MM.1S (cell line): ENCODE data around the gene MUC5AC.

Experiments used
- CTCF ChIP-seq: fragments of 300-600 bp; sonication (generic); IDR thresholded peaks from 2 replicates; pipeline ENCODE4 v1.5.1; 2016; ENCODE audit warnings: antibody characterized with exemption, low read length, mixed read lengths
- EZH2 ChIP-seq: fragments of 300-600 bp; sonication (generic); optimal IDR thresholded peaks from 2 replicates; pipeline ENCODE3; 2017; ENCODE audit warnings: low read depth, mild to moderate bottlenecking, antibody characterized with exemption, low read length, mixed read lengths
- EZH2phosphoT487 ChIP-seq: fragments of 300-600 bp; sonication (generic); IDR thresholded peaks from 2 replicates; pipeline ENCODE4 v1.6.1; 2018; ENCODE audit warnings: antibody characterized with exemption, low read length

DNA sequence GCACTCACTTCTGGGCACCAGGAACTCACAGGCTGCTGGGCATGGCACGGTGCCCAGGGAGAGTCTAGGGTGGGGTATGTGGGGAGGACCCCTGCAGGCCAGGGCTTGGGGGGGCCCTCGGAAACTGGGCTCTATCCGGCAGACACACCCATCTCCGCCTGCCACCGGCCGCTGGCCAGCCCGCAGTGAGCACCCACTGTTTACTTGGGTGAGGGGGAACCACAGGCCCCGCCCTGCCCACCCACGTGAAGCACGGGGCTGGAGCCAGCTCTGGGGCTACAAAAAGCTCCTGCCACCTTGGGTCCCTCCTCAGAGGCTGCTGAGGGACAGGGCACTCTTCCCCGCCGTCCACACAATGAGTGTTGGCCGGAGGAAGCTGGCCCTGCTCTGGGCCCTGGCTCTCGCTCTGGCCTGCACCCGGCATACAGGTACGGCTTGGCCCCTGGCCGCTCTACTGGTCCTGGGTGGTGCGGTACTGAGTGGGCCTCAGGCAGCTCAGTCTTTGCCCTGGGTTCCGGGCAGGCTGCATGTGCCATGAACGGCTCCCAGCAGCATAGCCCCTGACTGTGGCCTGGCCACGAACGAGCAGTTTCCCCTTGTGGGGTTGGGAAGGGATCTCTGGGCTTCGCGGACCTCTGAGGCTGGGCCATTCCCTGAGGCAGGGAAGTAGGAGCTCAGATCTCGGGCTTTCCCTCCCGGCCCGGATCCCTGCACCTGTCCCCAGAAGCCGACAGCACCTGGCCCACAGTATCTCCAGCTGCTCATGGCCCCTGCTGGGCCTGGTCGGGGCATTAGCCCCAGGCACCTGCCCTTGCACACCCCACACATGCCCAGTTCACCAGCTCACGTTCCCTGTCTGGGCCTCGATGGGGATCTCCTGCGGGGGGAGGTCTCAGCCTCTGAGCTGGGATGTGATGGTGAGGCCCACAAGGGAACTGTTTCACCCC is at the start of gene MUC5AC:
- TF ChIP-seq CTCF (no peak), EZH2 (no peak), EZH2phosphoT487 (no peak)
